PC-9 (cell line): ENCODE measurements around the gene GHRH. TPM values are rescaled to one million over a fixed set of nuclear protein-coding genes. Genes with fewer than 3 reads are reported as not detected.

Experiments
- BruUV-seq: library from RNA; stranded (reverse); fragments of 400-500 nt; replicated peaks from 2 replicates; lab custom pipeline; 2021; lab: Mats Ljungman, UMichigan
- CTCF ChIA-PET: fragments of 300-600 bp; sonication (Branson Sonifier 250); formaldehyde crosslinking; loops from one replicate; lab custom pipeline; 2022; ENCODE audit warnings: antibody characterized with exemption; lab: Charles Lee
- POLR2A ChIA-PET: fragments of 300-600 bp; sonication (Branson Sonifier 250); formaldehyde crosslinking; loops from one replicate; lab custom pipeline; 2022; ENCODE audit warnings: antibody characterized with exemption; ENCODE audit not compliant: unreplicated experiment; lab: Charles Lee
- DNase-seq, 2 experiments: peaks; one replicate each; pipeline versions ENCODE4 v3.0.0 to v3.0.0-alpha.2; 2015 to 2022; ENCODE audit warnings: mixed read lengths in 1 of 2
- H2AFZ ChIP-seq: fragments of 200-600 bp; sonication (generic); 2 replicates; pipeline ENCODE4 v1.8.1; 2017; ENCODE audit warnings: antibody characterized with exemption
- H3F3A ChIP-seq: fragments of 200-600 bp; sonication (generic); 2 replicates; pipeline ENCODE4 v1.8.1; 2017; ENCODE audit warnings: antibody characterized with exemption, mild to moderate bottlenecking, low read depth; ENCODE audit not compliant: insufficient read depth
- H3K27ac ChIP-seq: fragments of 200-600 bp; sonication (generic); 2 replicates; pipeline ENCODE4 v1.6.1; 2016; ENCODE audit warnings: mixed run types
- H3K27me3 ChIP-seq: fragments of 200-600 bp; sonication (generic); 2 replicates; pipeline ENCODE4 v1.6.1; 2016; ENCODE audit warnings: low read depth, mixed run types; ENCODE audit not compliant: insufficient read depth
- H3K36me3 ChIP-seq: fragments of 200-600 bp; sonication (generic); 2 replicates; pipeline ENCODE4 v1.6.1; 2016; ENCODE audit warnings: low read depth, mixed run types
- H3K4me1 ChIP-seq: fragments of 200-600 bp; sonication (generic); replicated peaks from 2 replicates; pipeline ENCODE4 v1.6.1; 2016; ENCODE audit warnings: mixed run types; ENCODE audit not compliant: insufficient read depth
- H3K4me2 ChIP-seq: fragments of 200-600 bp; sonication (generic); 2 replicates; pipeline ENCODE4 v1.6.1; 2017; ENCODE audit warnings: mixed run types
- H3K4me3 ChIP-seq: fragments of 200-600 bp; sonication (generic); 2 replicates; pipeline ENCODE4 v1.6.1; 2016; ENCODE audit warnings: mixed run types
- H3K79me2 ChIP-seq: fragments of 200-600 bp; sonication (generic); 2 replicates; pipeline ENCODE4 v1.6.1; 2017; ENCODE audit warnings: low read depth, mixed run types
- H3K9me2 ChIP-seq: fragments of 200-600 bp; sonication (generic); 2 replicates; pipeline ENCODE4 v1.8.1; 2017; ENCODE audit warnings: mild to moderate bottlenecking; ENCODE audit not compliant: insufficient read depth
- H3K9me3 ChIP-seq: fragments of 200-600 bp; sonication (generic); 2 replicates; pipeline ENCODE4 v1.8.1; 2016; ENCODE audit warnings: low read depth; ENCODE audit not compliant: insufficient read depth
- H4K20me1 ChIP-seq: fragments of 200-600 bp; sonication (generic); 2 replicates; pipeline ENCODE4 v1.8.1; 2017; ENCODE audit not compliant: insufficient read depth
- CTCF ChIP-seq: fragments of 200-600 bp; sonication (generic); conservative IDR thresholded peaks from 2 replicates; pipeline ENCODE4 v1.6.1; 2017; ENCODE audit warnings: mixed run types, antibody characterized with exemption, mild to moderate bottlenecking, moderate library complexity
- EZH2 ChIP-seq: fragments of 200-600 bp; sonication (generic); IDR thresholded peaks from 2 replicates; pipeline ENCODE4 v1.8.0; 2017; ENCODE audit warnings: antibody characterized with exemption, low read depth
- intact Hi-C: fragments of 100-400 bp; cut with micrococcal nuclease; formaldehyde crosslinking; loops from one replicate; pipeline ENCODE4 v1.10.0; 2022; ENCODE audit not compliant: unreplicated experiment
- total RNA-seq: library from RNA; stranded (reverse); gene quantifications from 2 replicates; pipeline ENCODE4 v1.2.3, GENCODE V29; 2021

The GHRH gene
- total RNA-seq, 1 experiment from 2014 or later, result not detected

- no peaks in the 10 kb centered on the region for H3K9me2 ChIP-seq
- BruUV-seq, result no TSS peak
- no peaks in the 10 kb centered on the region for H3K9me3 ChIP-seq
- H4K20me1 ChIP-seq, result peaks cover 3% of the 10 kb centered on the region; the same call in 1 of the 2 replicates
- POLR2A ChIA-PET, result no interaction called here
- H3K27me3 ChIP-seq, result peaks cover 29% of the 10 kb centered on the region
- CTCF ChIA-PET, result no interaction called here
- intact Hi-C loops, result no loop called here
- H2AFZ ChIP-seq, result no peak overlapping the region
- no peaks in the 10 kb centered on the region for H3F3A ChIP-seq
- TF ChIP-seq EZH2, result no peak
- no peak for TF ChIP-seq CTCF
- H3K4me3 ChIP-seq, result no peak overlapping the region
- H3K79me2 ChIP-seq, result no peaks in the 10 kb centered on the region
- H3K4me1 ChIP-seq, result no peaks in the 10 kb centered on the region
- no peak overlapping the region for H3K4me2 ChIP-seq
- DNase-seq, result peak in 1 of 2 experiments; percentile 52
- no peak overlapping the region for H3K27ac ChIP-seq
- H3K36me3 ChIP-seq, result no peaks in the 10 kb centered on the region
These were observed 891 bp upstream of the GHRH start for GRCh38 chr20:37262505-37262904.

GRCh38 chr20:37260923-37261322 lies 691 bp downstream of the GHRH start:
- Histone ChIP-seq H3K36me3 (no peaks in the 10 kb centered on the region), H3K4me3 (no peak overlapping the region), H3F3A (no peaks in the 10 kb centered on the region), H3K9me2 (no peaks in the 10 kb centered on the region), H2AFZ (no peak overlapping the region), H4K20me1 (peaks cover 3% of the 10 kb centered on the region; the same call in 1 of the 2 replicates), H3K79me2 (no peaks in the 10 kb centered on the region), H3K9me3 (no peaks in the 10 kb centered on the region), H3K4me2 (no peak overlapping the region), H3K27ac (no peak overlapping the region), H3K27me3 (peaks cover 34% of the 10 kb centered on the region), H3K4me1 (no peaks in the 10 kb centered on the region)
- ChIA-PET POLR2A (no interaction called here), CTCF (interaction anchor here (1.4 kb wide), 1 partner anchor 68 kb away, joined by 5 read pairs; no protein-coding TSS in a partner anchor)
- no TSS peak for BruUV-seq
- DNase-seq, result no peak
- intact Hi-C loops, result no loop called here
- no peak for TF ChIP-seq CTCF
- TF ChIP-seq EZH2, result no peak

GRCh38 chr20:37259865-37260264 lies 1.7 kb downstream of the GHRH start:
- H3K27me3 ChIP-seq, result peaks cover 36% of the 10 kb centered on the region
- ChIA-PET POLR2A (interaction anchor here (0.6 kb wide), 1 partner anchor 298 kb away, joined by 4 read pairs; no protein-coding TSS in a partner anchor), CTCF (interaction anchor here (0.6 to 1.4 kb wide), 3 partner anchors 11 to 67 kb away, joined by 3 to 5 read pairs (median 4); no protein-coding TSS in a partner anchor)
- BruUV-seq, result no TSS peak
- no peaks in the 10 kb centered on the region for H3K79me2 ChIP-seq
- no peaks in the 10 kb centered on the region for H3K4me1 ChIP-seq
- no peak for DNase-seq
- TF ChIP-seq CTCF, result no peak
- no peak for TF ChIP-seq EZH2
- no peak overlapping the region for H2AFZ ChIP-seq
- H3F3A ChIP-seq, result no peaks in the 10 kb centered on the region
- no peak overlapping the region for H3K4me3 ChIP-seq
- H4K20me1 ChIP-seq, result peaks cover 3% of the 10 kb centered on the region; the same call in 1 of the 2 replicates
- no peaks in the 10 kb centered on the region for H3K9me3 ChIP-seq
- no peak overlapping the region for H3K27ac ChIP-seq
- no peak overlapping the region for H3K4me2 ChIP-seq
- no peaks in the 10 kb centered on the region for H3K9me2 ChIP-seq
- intact Hi-C loops, result no loop called here
- no peaks in the 10 kb centered on the region for H3K36me3 ChIP-seq
